Measurements from ENCODE around the gene CXCR2. TPM values are rescaled to one million over a fixed set of nuclear protein-coding genes. Genes with fewer than 3 reads are reported as not detected.

The CXCR2 gene
- total RNA-seq, 1 experiment from 2014 or later = not detected

DNA sequence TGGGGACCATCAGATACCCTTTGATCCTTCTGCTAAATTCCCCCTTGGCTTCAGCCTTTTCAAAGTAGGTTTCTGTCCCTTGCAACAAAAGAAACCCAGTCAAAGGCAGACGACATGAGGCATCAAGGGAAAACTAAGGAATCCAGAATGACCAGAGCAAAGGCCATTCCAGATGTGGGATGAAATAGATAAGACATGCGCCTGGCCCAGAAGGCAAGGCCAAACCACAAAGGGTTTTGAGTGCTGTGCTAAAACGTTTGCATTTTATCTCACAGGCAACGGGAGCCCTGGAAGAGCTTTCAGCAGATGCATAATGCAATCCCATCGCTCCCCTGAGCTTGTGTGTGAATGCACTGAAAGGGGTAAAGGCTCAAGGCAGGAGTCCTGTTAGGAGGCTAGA lies 23.3 kb downstream of the CXCR2 start:
- intact Hi-C loops (cut with micrococcal nuclease) = no loop called here
- H3F3A ChIP-seq (ENCODE audit: low read length, unreplicated experiment) = no peaks in the 10 kb centered on the region
- DNase-seq (no peak), ATAC-seq (no peak)
- TF ChIP-seq CTCF (conservative IDR thresholded peaks at IDR 0.05; ENCODE audit: low read depth, low read length) (no peak), EZH2phosphoT487 (IDR thresholded peaks at IDR 0.05; ENCODE audit: borderline replicate concordance, low read length) (no peak), EZH2 (IDR thresholded peaks at IDR 0.05; ENCODE audit: low read length, unreplicated experiment) (no peak)
- H4K20me1 ChIP-seq (ENCODE audit: low read length) = no peaks in the 10 kb centered on the region
- no peaks in the 10 kb centered on the region for H3K9me3 ChIP-seq (ENCODE audit: low read length)
- ChIA-PET POLR2A (ENCODE audit: unreplicated experiment) (no interaction called here), CTCF (no interaction called here)
- no peak overlapping the region for H3K27ac ChIP-seq (ENCODE audit: low read length)
- no TSS peak for BruUV-seq (replicated peaks)
- H3K27me3 ChIP-seq (ENCODE audit: low read length) = peaks cover 7% of the 10 kb centered on the region; the same call in 1 of the 2 replicates
- peaks cover 12% of the 10 kb centered on the region for H3K4me1 ChIP-seq (ENCODE audit: insufficient read depth, low read length)
- H3K4me3 ChIP-seq (ENCODE audit: low read length) = no peak overlapping the region
- H3K79me2 ChIP-seq (ENCODE audit: low read length) = no peaks in the 10 kb centered on the region
- H3K36me3 ChIP-seq (ENCODE audit: low read depth, low read length) = no peaks in the 10 kb centered on the region
- H2AFZ ChIP-seq (ENCODE audit: low read length) = no peak overlapping the region
- H3K9ac ChIP-seq (ENCODE audit: low read length) = no peak overlapping the region
- H3K9me2 ChIP-seq (replicated peaks; ENCODE audit: low read length) = no peaks in the 10 kb centered on the region
- H3K4me2 ChIP-seq (ENCODE audit: low read length) = no peak overlapping the region

DNA sequence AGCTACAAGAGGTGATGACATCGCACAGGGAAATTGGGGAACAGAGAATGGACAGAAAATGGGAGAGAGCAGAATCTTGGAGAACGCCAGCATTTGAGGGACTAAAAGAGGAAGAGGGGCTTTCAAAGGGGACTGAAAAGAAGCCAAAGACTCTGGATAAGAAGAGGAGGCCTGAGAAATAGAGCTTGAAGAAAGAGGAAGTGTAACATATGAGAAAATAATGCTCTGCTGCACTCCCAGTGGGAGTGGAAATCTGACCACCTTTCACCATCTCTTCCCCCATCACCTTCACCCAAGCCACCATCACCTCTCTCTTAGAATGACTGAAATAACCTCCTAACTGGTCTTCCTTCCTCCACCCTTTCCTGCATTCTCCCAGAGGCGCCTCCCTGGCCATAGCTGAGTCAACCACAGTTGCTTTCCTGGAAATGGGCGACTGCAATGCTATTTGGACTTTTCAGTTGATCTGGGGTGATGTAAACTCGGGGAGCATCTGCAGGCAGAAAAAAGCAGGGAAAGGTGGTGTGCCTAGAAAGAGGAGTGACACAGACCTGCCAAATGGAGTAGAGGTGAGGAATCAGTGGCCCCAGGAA lies 24.1 kb downstream of the CXCR2 start:
- no peaks in the 10 kb centered on the region for H3F3A ChIP-seq (ENCODE audit: low read length, unreplicated experiment)
- H3K9me3 ChIP-seq (ENCODE audit: low read length) = no peaks in the 10 kb centered on the region
- H3K79me2 ChIP-seq (ENCODE audit: low read length) = no peaks in the 10 kb centered on the region
- BruUV-seq (replicated peaks) = no TSS peak
- no peaks in the 10 kb centered on the region for H3K9me2 ChIP-seq (replicated peaks; ENCODE audit: low read length)
- TF ChIP-seq EZH2phosphoT487 (IDR thresholded peaks at IDR 0.05; ENCODE audit: borderline replicate concordance, low read length) = no peak
- TF ChIP-seq CTCF (conservative IDR thresholded peaks at IDR 0.05; ENCODE audit: low read depth, low read length) = no peak
- TF ChIP-seq EZH2 (IDR thresholded peaks at IDR 0.05; ENCODE audit: low read length, unreplicated experiment) = no peak
- H2AFZ ChIP-seq (ENCODE audit: low read length) = no peak overlapping the region
- no peak for ATAC-seq
- H3K27me3 ChIP-seq (ENCODE audit: low read length) = peaks cover 11% of the 10 kb centered on the region; the same call in 1 of the 2 replicates
- POLR2A ChIA-PET (ENCODE audit: unreplicated experiment) = no interaction called here
- H4K20me1 ChIP-seq (ENCODE audit: low read length) = no peaks in the 10 kb centered on the region
- CTCF ChIA-PET = no interaction called here
- intact Hi-C loops (cut with micrococcal nuclease) = no loop called here
- DNase-seq = no peak
- no peaks in the 10 kb centered on the region for H3K36me3 ChIP-seq (ENCODE audit: low read depth, low read length)
- no peak overlapping the region for H3K9ac ChIP-seq (ENCODE audit: low read length)
- no peak overlapping the region for H3K4me3 ChIP-seq (ENCODE audit: low read length)
- H3K27ac ChIP-seq (ENCODE audit: low read length) = no peak overlapping the region
- H3K4me2 ChIP-seq (ENCODE audit: low read length) = no peak overlapping the region
- peaks cover 12% of the 10 kb centered on the region for H3K4me1 ChIP-seq (ENCODE audit: insufficient read depth, low read length)

- DNase-seq (peak; percentile 24), ATAC-seq (no peak)
- intact Hi-C loops (cut with micrococcal nuclease) = no loop called here
- TF ChIP-seq EZH2 (IDR thresholded peaks at IDR 0.05; ENCODE audit: low read length, unreplicated experiment) (no peak), CTCF (conservative IDR thresholded peaks at IDR 0.05; ENCODE audit: low read depth, low read length) (no peak), EZH2phosphoT487 (IDR thresholded peaks at IDR 0.05; ENCODE audit: borderline replicate concordance, low read length) (no peak)
- no peak overlapping the region for H3K9ac ChIP-seq (ENCODE audit: low read length)
- H3K79me2 ChIP-seq (ENCODE audit: low read length) = no peaks in the 10 kb centered on the region
- H4K20me1 ChIP-seq (ENCODE audit: low read length) = no peaks in the 10 kb centered on the region
- no peak overlapping the region for H2AFZ ChIP-seq (ENCODE audit: low read length)
- no peaks in the 10 kb centered on the region for H3F3A ChIP-seq (ENCODE audit: low read length, unreplicated experiment)
- H3K9me3 ChIP-seq (ENCODE audit: low read length) = no peaks in the 10 kb centered on the region
- no TSS peak for BruUV-seq (replicated peaks)
- no peaks in the 10 kb centered on the region for H3K36me3 ChIP-seq (ENCODE audit: low read depth, low read length)
- POLR2A ChIA-PET (ENCODE audit: unreplicated experiment) = no interaction called here
- H3K9me2 ChIP-seq (replicated peaks; ENCODE audit: low read length) = no peaks in the 10 kb centered on the region
- peaks cover 11% of the 10 kb centered on the region; the same call in 1 of the 2 replicates for H3K27me3 ChIP-seq (ENCODE audit: low read length)
- CTCF ChIA-PET = no interaction called here
- no peak overlapping the region for H3K4me2 ChIP-seq (ENCODE audit: low read length)
- no peak overlapping the region for H3K4me3 ChIP-seq (ENCODE audit: low read length)
- peaks cover 12% of the 10 kb centered on the region for H3K4me1 ChIP-seq (ENCODE audit: insufficient read depth, low read length)
- H3K27ac ChIP-seq (ENCODE audit: low read length) = no peak overlapping the region
Measured at GRCh38 chr2:218152172-218152571, 26.3 kb downstream of the CXCR2 start.

Data from PC-3 (cell line).